Stimulated activated CD8-positive, alpha-beta memory T cell treated with anti-CD3 and anti-CD28 coated beads, Interleukin-4, amount 100 ng/mL, for 1 hour (primary cell): ENCODE results near the gene SCAF11.

Experiments used
- DNase-seq, 2 donors: peaks; one replicate each; pipeline ENCODE4 v3.0.0-alpha.2; 2020; ENCODE audit warnings: low read depth in 2 of 2, low spot score in 1 of 2

SCAF11 gene

DNA sequence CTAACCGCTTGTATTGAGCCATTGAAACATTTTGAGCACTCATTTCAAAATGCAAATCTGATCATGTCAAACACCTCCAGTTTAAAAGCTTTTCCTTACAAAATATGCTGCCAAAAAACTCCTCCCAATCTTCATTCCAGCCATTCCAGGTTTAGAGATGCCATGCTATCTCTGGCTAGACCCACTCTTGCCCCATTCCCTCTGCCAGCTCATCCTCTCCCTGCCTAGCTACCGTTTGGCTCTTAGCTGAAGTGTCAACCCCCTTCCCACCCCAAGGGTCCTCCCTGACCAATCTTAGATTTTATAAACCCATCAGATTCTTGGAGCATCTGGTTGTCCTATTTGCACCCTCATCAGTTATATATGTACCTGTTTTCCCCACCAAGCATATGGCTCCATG is 75.0 kb downstream of the SCAF11 start:
- DNase-seq, result no peak

- DNase-seq, result no peak
Observed at GRCh38 chr12:45914090-45914489, 76.3 kb downstream of the SCAF11 start.

- DNase-seq, result no peak
Observed at GRCh38 chr12:45913631-45914030, 76.7 kb downstream of the SCAF11 start.

DNA sequence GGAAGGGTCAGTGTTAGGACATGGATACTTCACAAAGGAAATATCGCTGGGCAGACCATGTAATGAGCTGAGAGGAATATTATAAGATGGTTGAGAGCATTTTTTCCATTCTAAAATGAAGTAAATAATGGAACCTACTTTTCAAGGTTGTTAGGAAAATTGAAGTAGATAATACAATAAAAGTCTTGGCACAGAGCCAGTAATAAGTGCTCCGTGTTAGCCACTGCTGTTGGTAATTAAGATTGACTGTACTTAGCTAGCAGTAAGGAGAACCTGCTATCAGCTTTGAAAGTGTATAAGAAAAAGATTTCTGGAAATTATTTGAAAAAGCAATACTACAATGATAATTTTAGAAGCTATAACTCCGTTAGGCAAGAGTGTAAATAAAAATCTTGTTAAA is 77.6 kb downstream of the SCAF11 start:
- no peak for DNase-seq

GRCh38 chr12:45909041-45909713 is 81.2 kb downstream of the SCAF11 start:
- DNase-seq, result no peak

DNA sequence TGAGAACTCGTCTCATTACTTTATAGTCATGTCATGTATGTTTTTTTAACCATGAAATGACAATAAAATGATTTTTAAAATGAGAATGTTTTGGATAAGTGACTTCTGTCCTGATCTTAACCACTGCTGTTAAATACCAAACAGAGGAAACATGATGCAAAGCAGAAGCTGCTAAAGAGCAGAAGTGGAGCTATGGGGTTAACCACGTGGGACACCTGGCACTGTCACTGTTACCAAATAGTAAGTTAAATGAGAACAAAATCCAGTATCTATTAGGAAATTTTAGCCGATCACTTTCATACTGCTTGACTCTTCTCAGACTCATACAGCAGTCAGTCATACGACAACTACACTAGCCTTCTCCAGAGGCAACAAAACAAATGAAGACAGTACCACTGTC is 82.4 kb downstream of the SCAF11 start:
- no peak for DNase-seq

DNA sequence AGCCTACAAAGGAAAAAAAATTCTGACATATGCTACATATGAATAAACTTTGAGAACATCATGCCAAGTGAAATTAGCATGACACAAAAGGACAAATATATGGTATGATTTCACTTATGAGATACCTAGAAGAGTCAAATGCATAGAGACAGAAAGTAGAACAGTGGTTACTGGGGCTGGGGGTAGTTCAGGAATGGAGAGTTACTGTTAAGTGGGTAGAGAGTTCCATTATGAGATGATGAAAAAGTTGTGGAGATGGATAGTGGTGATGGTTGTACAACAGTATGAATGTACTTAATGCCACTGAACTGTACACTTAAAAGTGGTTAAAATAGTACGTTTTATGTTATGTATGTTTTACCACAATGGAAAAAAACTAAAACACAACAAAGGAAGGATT is 92.3 kb downstream of the SCAF11 start:
- no peak for DNase-seq

- DNase-seq, result no peak
Observed at GRCh38 chr12:45895961-45896360, 94.4 kb downstream of the SCAF11 start.

GRCh38 chr12:45893240-45893639 is 97.1 kb downstream of the SCAF11 start:
- DNase-seq, result no peak

DNA sequence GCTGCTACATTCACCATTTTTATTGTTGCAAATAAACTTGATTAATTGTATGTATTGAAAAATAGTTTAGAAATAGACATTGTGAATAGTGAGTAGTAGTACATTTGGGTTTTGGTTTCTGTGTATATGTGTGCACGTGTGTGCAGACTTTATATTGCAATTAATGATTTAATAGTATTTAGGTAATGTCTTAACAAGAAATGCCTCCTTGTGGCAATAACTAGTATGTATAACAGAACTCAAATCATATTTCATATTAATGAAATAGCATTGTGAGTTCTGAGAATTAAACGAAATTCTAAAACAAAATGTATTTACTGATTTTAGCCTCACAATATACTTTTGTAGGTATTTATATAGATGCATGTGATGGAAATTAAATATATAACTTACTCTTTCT is 100.1 kb downstream of the SCAF11 start:
- DNase-seq, result no peak

DNA sequence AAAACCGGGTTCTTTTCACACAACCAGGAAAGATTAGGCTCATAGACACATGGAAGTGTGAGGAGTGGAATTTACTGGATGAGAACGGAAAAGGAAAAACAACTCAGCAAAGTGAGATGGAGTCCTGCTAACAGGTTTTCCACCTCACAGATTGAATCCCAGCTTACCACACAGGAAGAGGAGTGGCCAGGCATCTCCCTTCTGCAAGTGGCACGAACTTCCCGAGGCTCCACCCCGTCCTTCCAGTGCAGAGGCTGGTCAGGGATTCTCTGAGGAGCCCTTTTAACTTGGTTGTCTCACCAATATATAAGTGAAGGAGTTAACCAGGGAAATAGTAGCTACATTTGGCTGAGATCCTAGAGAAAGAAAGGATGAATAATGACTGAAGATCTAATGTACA is 102.8 kb downstream of the SCAF11 start:
- DNase-seq, result no peak

- no peak for DNase-seq
Observed at GRCh38 chr12:45886685-45887084, 103.7 kb downstream of the SCAF11 start.

GRCh38 chr12:45883187-45883586 is 107.2 kb downstream of the SCAF11 start:
- DNase-seq, result no peak

- DNase-seq, result no peak
Observed at GRCh38 chr12:45880533-45880932, 109.8 kb downstream of the SCAF11 start.

DNA sequence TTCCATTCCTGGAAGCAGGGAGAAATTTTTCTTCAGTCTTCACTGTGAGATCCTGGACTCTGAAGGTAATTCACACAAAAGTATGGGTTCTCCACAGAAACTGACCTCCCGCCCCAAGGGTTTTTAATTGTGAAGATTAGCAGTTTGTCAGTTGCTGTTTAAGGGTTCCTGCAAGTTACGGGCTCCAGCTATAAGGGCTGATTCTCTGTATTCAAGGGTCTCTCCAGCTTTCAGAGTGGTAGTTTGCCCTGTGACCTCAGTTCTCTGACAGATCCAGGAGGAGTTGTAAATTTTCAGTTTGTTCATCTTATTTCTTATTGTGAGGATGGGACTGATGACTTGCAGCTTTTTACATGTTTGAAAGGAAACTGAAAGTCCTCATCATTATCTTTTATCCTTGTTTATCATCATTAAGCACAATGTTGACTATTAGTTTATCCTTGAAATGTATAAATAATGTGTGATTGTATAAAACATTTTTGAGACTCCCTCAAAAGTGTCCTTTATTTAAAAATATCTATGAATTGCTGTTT is 110.9 kb downstream of the SCAF11 start:
- DNase-seq, result no peak

GRCh38 chr12:45878630-45879255 is 111.6 kb downstream of the SCAF11 start:
- no peak for DNase-seq

DNA sequence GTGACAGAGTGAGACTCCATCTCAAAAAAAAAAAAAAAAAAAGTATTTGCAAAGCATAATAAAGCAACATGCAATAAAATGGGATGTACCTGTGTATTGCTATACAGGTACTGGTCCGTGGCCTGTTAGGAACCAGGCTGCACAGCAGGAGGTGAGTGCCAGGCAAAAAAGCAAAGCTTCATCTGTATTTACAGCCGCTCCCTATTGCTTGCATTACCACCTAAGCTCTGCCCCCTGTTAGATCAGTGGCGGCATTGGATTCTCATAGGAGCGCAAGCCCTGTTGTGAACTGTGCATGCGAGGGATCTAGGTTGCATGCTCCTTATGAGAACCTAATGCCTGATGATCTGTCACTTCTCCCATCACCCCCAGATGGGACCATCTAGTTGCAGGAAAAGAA is 113.3 kb downstream of the SCAF11 start:
- DNase-seq, result no peak

- DNase-seq, result no peak
Observed at GRCh38 chr12:45872446-45872845, 117.9 kb downstream of the SCAF11 start.
